HEK293 (cell line): ENCODE data around the gene LRRC7.

Experiments used
- CTCF ChIA-PET: fragments of 350-600 bp; formaldehyde crosslinking; extraction: SDS; loops from one replicate; lab custom pipeline; 2021; ENCODE audit warnings: antibody characterized with exemption; lab: Yijun Ruan, JAX
- POLR2A ChIA-PET: fragments of 300-600 bp; formaldehyde crosslinking; extraction: SDS; loops from one replicate; lab custom pipeline; 2020; ENCODE audit warnings: antibody characterized with exemption, inconsistent platforms; lab: Yijun Ruan, JAX
- H3K27ac ChIP-seq: fragments of 200-500 bp; sonication (Bioruptor generic); 2 replicates; pipeline ENCODE4 v1.5.1; 2014; ENCODE audit warnings: low read depth, low read length, control low read depth, inconsistent platforms; ENCODE audit errors: extremely low read depth
- H3K36me3 ChIP-seq, 2 experiments: fragments of 200-500 bp in 1 of 2; sonication (Bioruptor generic) in 1 of 2; 1 replicate in 1 of 2; 2 replicates in 1 of 2; pipeline ENCODE4 v1.5.1; 2014 to 2017; ENCODE audit warnings: inconsistent platforms in 2 of 2, low read length in 2 of 2; ENCODE audit not compliant: control insufficient read depth in 2 of 2, insufficient read depth in 1 of 2
- H3K4me1 ChIP-seq: fragments of 200-500 bp; sonication (Bioruptor generic); 2 replicates; pipeline ENCODE4 v1.5.1; 2014; ENCODE audit warnings: mild to moderate bottlenecking, low read length, inconsistent platforms; ENCODE audit not compliant: control insufficient read depth, insufficient read depth
- H3K4me3 ChIP-seq: 2 replicates; pipeline ENCODE4 v1.5.1; 2011; ENCODE audit warnings: low read depth, mild to moderate bottlenecking, control low read depth, low read length, moderate library complexity
- H3K9me3 ChIP-seq: fragments of 200-500 bp; sonication (Bioruptor generic); 2 replicates; pipeline ENCODE4 v1.5.1; 2014; ENCODE audit warnings: low read depth, low read length, inconsistent platforms; ENCODE audit not compliant: control insufficient read depth, insufficient read depth
- BCL11B ChIP-seq: fragments of 450-650 bp; formaldehyde crosslinking; IDR thresholded peaks from 2 replicates; pipeline ENCODE4 v1.5.1; 2016; ENCODE audit warnings: low read depth, missing biosample characterization, missing genetic modification characterization
- IKZF3 ChIP-seq: fragments of 450-650 bp; IDR thresholded peaks from 2 replicates; pipeline ENCODE4 v1.5.0; 2018; ENCODE audit warnings: missing biosample characterization, mild to moderate bottlenecking, missing genetic modification characterization, moderate library complexity
- RBAK ChIP-seq: fragments of 450-650 bp; formaldehyde crosslinking; IDR thresholded peaks from 2 replicates; pipeline ENCODE4 v1.5.1; 2016; ENCODE audit warnings: missing biosample characterization, missing genetic modification characterization
- SCRT2 ChIP-seq: fragments of 450-650 bp; formaldehyde crosslinking; IDR thresholded peaks from 2 replicates; pipeline ENCODE4 v1.5.1; 2016; ENCODE audit warnings: missing biosample characterization, missing genetic modification characterization
- YY1 ChIP-seq: fragments of 450-650 bp; formaldehyde crosslinking; IDR thresholded peaks from 2 replicates; pipeline ENCODE4 v1.5.1; 2018; ENCODE audit warnings: missing biosample characterization, missing genetic modification characterization
- ZBTB21 ChIP-seq: fragments of 450-650 bp; formaldehyde crosslinking; IDR thresholded peaks from 2 replicates; pipeline ENCODE4 v1.5.1; 2017; ENCODE audit warnings: missing biosample characterization, missing genetic modification characterization
- ZBTB48 ChIP-seq: fragments of 450-650 bp; formaldehyde crosslinking; IDR thresholded peaks from 2 replicates; pipeline ENCODE4 v1.5.1; 2016; ENCODE audit warnings: missing biosample characterization, missing genetic modification characterization
- ZNF146 ChIP-seq: fragments of 450-650 bp; formaldehyde crosslinking; IDR thresholded peaks from 2 replicates; pipeline ENCODE4 v1.5.1; 2016; ENCODE audit warnings: missing biosample characterization, missing genetic modification characterization
- ZNF157 ChIP-seq: fragments of 450-650 bp; formaldehyde crosslinking; IDR thresholded peaks from 2 replicates; pipeline ENCODE4 v1.5.1; 2016; ENCODE audit warnings: missing biosample characterization, missing genetic modification characterization
- ZNF23 ChIP-seq: fragments of 450-650 bp; formaldehyde crosslinking; IDR thresholded peaks from 2 replicates; pipeline ENCODE4 v1.5.1; 2016; ENCODE audit warnings: missing biosample characterization, missing genetic modification characterization, borderline replicate concordance
- ZNF354C ChIP-seq: fragments of 450-650 bp; formaldehyde crosslinking; IDR thresholded peaks from 2 replicates; pipeline ENCODE4 v1.5.1; 2016; ENCODE audit warnings: missing biosample characterization, missing genetic modification characterization, low read depth, borderline replicate concordance
- ZNF530 ChIP-seq: fragments of 450-650 bp; formaldehyde crosslinking; IDR thresholded peaks from 2 replicates; pipeline ENCODE4 v1.5.1; 2016; ENCODE audit warnings: low read depth, missing biosample characterization, missing genetic modification characterization
- ZNF654 ChIP-seq: fragments of 450-650 bp; formaldehyde crosslinking; IDR thresholded peaks from 2 replicates; pipeline ENCODE4 v1.5.1; 2016; ENCODE audit warnings: low read depth, missing biosample characterization, missing genetic modification characterization
- ZNF837 ChIP-seq: fragments of 450-650 bp; formaldehyde crosslinking; IDR thresholded peaks from 2 replicates; pipeline ENCODE4 v1.5.1; 2016; ENCODE audit warnings: missing biosample characterization, missing genetic modification characterization
- TF ChIP-seq, protein P1 (sequence below): fragments of 450-650 bp; formaldehyde crosslinking; IDR thresholded peaks from 2 replicates; pipeline ENCODE4 v1.5.1; 2016; ENCODE audit warnings: missing biosample characterization, missing genetic modification characterization
- TF ChIP-seq, protein P2 (sequence below): fragments of 450-650 bp; formaldehyde crosslinking; IDR thresholded peaks from 2 replicates; pipeline ENCODE4 v1.5.1; 2017; ENCODE audit warnings: missing biosample characterization, missing genetic modification characterization
- TF ChIP-seq, protein P3 (sequence below): fragments of 450-650 bp; formaldehyde crosslinking; conservative IDR thresholded peaks from 2 replicates; pipeline ENCODE4 v1.5.1; 2016; ENCODE audit warnings: low read depth, missing biosample characterization, missing genetic modification characterization
- TF ChIP-seq, protein P4 (sequence below): fragments of 450-650 bp; formaldehyde crosslinking; optimal IDR thresholded peaks from 2 replicates; pipeline ENCODE3; 2016; ENCODE audit warnings: missing biosample characterization, mild to moderate bottlenecking, missing genetic modification characterization

Gene LRRC7

DNA sequence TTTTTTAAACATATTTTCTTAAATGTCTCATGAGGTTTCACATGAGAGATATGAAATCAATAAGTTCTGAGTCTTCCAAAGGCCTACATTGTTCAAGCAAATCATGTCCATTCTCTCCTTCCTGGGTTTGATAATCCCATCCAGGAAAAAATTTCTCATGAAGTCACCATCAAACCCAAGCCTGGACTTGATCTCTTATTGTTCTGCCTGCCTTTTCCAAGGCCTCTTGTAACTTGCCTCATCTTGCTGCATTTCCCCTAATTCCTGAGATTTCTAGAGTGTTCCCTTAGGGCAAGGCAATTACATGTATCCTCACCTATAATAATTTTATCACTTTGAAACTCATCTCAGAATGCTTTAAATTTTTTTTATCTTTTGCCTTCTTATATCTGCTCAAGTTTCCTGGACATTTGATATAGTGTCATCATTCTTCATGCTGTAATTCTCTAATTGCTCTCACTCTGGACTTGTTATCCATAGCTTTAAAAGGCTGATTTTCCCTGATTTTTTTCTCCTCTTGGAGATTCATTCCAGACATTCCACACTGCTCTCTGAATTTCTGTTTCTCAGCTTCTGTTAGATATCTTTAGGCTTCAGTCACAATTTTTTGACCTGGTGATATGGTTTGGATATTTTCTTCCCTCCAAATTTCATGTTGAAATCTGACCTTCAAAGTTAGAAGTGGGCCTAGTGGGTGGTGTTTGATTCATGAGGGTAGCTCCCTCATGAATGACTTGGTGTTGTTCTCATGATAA is 126.4 kb downstream of the LRRC7 start (continued):
- TF ChIP-seq ZNF354C (tag by site-specific recombination) (no peak), BCL11B (no peak), ZNF146 (tag by site-specific recombination) (no peak)
- TF ChIP-seq, protein P1, sequence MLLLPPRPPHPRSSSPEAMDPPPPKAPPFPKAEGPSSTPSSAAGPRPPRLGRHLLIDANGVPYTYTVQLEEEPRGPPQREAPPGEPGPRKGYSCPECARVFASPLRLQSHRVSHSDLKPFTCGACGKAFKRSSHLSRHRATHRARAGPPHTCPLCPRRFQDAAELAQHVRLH (tag by site-specific recombination): no peak

DNA sequence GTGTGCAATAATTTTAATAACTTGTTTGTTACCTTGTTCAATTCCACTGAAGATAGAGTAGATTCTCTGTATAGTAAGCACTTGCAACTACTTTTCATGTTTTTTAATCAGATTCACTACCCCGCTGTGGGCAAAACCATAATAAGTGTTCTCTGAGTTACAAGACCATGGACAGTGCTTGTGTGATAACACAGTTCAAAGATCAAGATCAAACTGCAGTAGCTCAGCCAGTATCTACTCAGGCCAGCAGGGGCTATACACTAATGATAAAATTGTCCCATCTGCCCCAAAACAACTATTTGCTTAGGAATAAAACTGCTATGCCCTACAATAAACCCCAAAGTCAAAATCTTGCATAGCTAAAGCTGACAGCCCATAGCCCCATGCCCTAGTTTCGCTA is 129.6 kb downstream of the LRRC7 start:
- H3K27ac ChIP-seq: no peak overlapping the region
- ChIA-PET POLR2A (no interaction called here), CTCF (no interaction called here)
- H3K36me3 ChIP-seq: no peaks in the 10 kb centered on the region
- H3K9me3 ChIP-seq: no peaks in the 10 kb centered on the region
- TF ChIP-seq, protein P2, sequence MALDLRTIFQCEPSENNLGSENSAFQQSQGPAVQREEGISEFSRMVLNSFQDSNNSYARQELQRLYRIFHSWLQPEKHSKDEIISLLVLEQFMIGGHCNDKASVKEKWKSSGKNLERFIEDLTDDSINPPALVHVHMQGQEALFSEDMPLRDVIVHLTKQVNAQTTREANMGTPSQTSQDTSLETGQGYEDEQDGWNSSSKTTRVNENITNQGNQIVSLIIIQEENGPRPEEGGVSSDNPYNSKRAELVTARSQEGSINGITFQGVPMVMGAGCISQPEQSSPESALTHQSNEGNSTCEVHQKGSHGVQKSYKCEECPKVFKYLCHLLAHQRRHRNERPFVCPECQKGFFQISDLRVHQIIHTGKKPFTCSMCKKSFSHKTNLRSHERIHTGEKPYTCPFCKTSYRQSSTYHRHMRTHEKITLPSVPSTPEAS (tag by site-specific recombination): no peak
- TF ChIP-seq ZNF837 (tag by site-specific recombination) (no peak), SCRT2 (no peak), RBAK (tag by site-specific recombination) (no peak), ZNF23 (no peak), YY1 (tag by site-specific recombination) (no peak), IKZF3 (tag by site-specific recombination) (no peak)
- TF ChIP-seq, protein P3, sequence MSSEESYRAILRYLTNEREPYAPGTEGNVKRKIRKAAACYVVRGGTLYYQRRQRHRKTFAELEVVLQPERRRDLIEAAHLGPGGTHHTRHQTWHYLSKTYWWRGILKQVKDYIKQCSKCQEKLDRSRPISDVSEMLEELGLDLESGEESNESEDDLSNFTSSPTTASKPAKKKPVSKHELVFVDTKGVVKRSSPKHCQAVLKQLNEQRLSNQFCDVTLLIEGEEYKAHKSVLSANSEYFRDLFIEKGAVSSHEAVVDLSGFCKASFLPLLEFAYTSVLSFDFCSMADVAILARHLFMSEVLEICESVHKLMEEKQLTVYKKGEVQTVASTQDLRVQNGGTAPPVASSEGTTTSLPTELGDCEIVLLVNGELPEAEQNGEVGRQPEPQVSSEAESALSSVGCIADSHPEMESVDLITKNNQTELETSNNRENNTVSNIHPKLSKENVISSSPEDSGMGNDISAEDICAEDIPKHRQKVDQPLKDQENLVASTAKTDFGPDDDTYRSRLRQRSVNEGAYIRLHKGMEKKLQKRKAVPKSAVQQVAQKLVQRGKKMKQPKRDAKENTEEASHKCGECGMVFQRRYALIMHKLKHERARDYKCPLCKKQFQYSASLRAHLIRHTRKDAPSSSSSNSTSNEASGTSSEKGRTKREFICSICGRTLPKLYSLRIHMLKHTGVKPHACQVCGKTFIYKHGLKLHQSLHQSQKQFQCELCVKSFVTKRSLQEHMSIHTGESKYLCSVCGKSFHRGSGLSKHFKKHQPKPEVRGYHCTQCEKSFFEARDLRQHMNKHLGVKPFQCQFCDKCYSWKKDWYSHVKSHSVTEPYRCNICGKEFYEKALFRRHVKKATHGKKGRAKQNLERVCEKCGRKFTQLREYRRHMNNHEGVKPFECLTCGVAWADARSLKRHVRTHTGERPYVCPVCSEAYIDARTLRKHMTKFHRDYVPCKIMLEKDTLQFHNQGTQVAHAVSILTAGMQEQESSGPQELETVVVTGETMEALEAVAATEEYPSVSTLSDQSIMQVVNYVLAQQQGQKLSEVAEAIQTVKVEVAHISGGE (tag by site-specific recombination): no peak
- H3K4me1 ChIP-seq: no peaks in the 10 kb centered on the region
- no peak overlapping the region for H3K4me3 ChIP-seq

DNA sequence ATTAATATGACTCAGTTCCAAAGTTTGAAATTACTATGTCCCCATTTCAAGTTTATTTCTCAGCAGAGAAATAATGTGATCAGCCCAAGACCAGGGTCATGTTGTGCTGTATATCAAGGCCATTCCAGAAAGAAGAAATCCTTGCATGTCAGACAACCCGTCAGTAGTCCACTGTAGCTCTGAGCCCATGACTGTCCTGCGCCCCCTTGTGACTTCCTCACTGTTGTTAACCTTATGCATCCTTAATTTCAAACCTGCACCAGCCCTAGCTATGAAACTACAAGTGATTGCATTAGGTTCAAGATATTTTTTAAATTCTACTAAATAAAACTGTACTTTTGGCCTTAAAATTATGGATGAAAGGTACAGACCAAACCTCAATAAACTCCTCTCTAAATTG is 133.0 kb downstream of the LRRC7 start:
- CTCF ChIA-PET: interaction anchor here (0.6 kb wide), 1 partner anchor 480 kb away, joined by 3 read pairs; no protein-coding TSS in a partner anchor
- no peaks in the 10 kb centered on the region for H3K4me1 ChIP-seq
- no peak overlapping the region for H3K27ac ChIP-seq
- TF ChIP-seq ZNF654 (tag by site-specific recombination) (peak; percentile 20), IKZF3 (tag by site-specific recombination) (no peak), ZBTB48 (tag by site-specific recombination) (no peak), ZBTB21 (tag by site-specific recombination) (no peak), ZNF157 (tag by site-specific recombination) (no peak), ZNF530 (no peak)
- TF ChIP-seq, protein P4, sequence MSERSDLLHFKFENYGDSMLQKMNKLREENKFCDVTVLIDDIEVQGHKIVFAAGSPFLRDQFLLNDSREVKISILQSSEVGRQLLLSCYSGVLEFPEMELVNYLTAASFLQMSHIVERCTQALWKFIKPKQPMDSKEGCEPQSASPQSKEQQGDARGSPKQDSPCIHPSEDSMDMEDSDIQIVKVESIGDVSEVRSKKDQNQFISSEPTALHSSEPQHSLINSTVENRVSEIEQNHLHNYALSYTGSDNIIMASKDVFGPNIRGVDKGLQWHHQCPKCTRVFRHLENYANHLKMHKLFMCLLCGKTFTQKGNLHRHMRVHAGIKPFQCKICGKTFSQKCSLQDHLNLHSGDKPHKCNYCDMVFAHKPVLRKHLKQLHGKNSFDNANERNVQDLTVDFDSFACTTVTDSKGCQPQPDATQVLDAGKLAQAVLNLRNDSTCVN (tag by site-specific recombination): no peak
- POLR2A ChIA-PET: no interaction called here
- H3K9me3 ChIP-seq: no peaks in the 10 kb centered on the region
- H3K36me3 ChIP-seq: no peaks in the 10 kb centered on the region
- H3K4me3 ChIP-seq: no peak overlapping the region
